Left ventricle myocardium inferior (tissue), 1 donor: ENCODE data around the gene VPS13D. TPM values are rescaled to one million over a fixed set of nuclear protein-coding genes. Genes with fewer than 3 reads are reported as not detected.

Experiments
- DNase-seq: peaks from one replicate; pipeline ENCODE4 v3.0.0-alpha.2; 2020
- H3K27ac ChIP-seq: fragments of 200-600 bp; replicated peaks from 2 replicates; pipeline ENCODE4 v1.8.0; 2021
- H3K27me3 ChIP-seq: fragments of 200-600 bp; 2 replicates; pipeline ENCODE4 v1.8.0; 2021; ENCODE audit warnings: low read depth
- H3K36me3 ChIP-seq: fragments of 200-600 bp; 2 replicates; pipeline ENCODE4 v1.8.0; 2021
- H3K4me1 ChIP-seq: fragments of 200-600 bp; 2 replicates; pipeline ENCODE4 v1.8.0; 2021
- H3K4me3 ChIP-seq: fragments of 200-600 bp; 2 replicates; pipeline ENCODE4 v1.8.0; 2021; ENCODE audit warnings: mild to moderate bottlenecking, moderate library complexity
- H3K9me3 ChIP-seq: fragments of 200-600 bp; replicated peaks from 2 replicates; pipeline ENCODE4 v1.8.0; 2021
- intact Hi-C: fragments of 100-400 bp; cut with micrococcal nuclease; formaldehyde crosslinking; loops from one replicate; pipeline ENCODE4 v1.11.0; 2022
- total RNA-seq: library from RNA; stranded (reverse); fragmentation: NEBNext Ultra II Directional; extraction: Animal tissue kit (Norgen Biotek cat#: 25700); gene quantifications from one replicate; pipeline ENCODE4 v1.2.1, GENCODE V29; 2021
- TF ChIP-seq, protein P1 (sequence below): fragments of 200-600 bp; IDR thresholded peaks from 2 replicates; pipeline ENCODE4 v1.8.0; 2021; ENCODE audit warnings: antibody characterized with exemption, mild to moderate bottlenecking, borderline replicate concordance
- donor health status: DM: no; HTN: yes; CAD: no; lungs with severe emphysema.

Gene VPS13D
- total RNA-seq, 1 donor from 2014 or later: 71.6 TPM

DNA sequence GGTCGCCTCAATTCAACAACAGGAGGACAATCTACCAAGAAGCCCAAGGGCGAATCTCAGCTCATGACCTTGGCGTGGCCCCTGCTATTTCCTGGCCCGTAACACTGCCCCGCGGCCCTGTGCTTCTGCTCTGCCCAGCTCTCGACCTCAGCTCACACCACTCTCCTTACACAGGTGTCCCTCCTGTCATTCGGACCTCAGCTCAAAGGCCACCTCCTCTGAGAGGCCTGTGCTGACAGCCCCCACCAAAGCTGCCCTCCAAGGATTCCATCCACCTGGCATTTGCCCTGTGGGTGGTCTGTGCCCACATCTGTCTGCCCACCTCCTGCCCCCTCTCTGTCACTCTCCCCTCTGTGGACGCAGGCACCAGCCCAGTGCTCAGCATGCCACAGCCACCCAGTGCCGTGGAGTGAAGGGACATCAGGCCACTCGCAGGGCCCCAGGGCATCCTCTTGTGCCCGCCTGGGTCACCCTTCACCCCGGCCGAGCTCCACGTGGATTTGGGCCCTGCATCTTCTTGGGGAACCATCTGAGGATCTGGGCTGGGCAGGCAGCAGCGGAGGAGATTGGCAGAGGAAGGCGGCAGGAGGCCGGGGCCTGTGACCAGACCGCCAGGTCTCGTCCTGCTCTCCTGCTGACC, 317.9 kb downstream of the VPS13D start:
- DNase-seq: no peak
- no peaks in the 10 kb centered on the region for H3K9me3 ChIP-seq
- no peak overlapping the region for H3K4me3 ChIP-seq
- H3K4me1 ChIP-seq: peaks cover 58% of the 10 kb centered on the region
- peak overlapping the region; percentile 74 for H3K27ac ChIP-seq
- intact Hi-C loops: no loop called here
- H3K27me3 ChIP-seq: no peaks in the 10 kb centered on the region
- no peaks in the 10 kb centered on the region for H3K36me3 ChIP-seq
- TF ChIP-seq, protein P1, sequence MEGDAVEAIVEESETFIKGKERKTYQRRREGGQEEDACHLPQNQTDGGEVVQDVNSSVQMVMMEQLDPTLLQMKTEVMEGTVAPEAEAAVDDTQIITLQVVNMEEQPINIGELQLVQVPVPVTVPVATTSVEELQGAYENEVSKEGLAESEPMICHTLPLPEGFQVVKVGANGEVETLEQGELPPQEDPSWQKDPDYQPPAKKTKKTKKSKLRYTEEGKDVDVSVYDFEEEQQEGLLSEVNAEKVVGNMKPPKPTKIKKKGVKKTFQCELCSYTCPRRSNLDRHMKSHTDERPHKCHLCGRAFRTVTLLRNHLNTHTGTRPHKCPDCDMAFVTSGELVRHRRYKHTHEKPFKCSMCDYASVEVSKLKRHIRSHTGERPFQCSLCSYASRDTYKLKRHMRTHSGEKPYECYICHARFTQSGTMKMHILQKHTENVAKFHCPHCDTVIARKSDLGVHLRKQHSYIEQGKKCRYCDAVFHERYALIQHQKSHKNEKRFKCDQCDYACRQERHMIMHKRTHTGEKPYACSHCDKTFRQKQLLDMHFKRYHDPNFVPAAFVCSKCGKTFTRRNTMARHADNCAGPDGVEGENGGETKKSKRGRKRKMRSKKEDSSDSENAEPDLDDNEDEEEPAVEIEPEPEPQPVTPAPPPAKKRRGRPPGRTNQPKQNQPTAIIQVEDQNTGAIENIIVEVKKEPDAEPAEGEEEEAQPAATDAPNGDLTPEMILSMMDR: no peak

DNA sequence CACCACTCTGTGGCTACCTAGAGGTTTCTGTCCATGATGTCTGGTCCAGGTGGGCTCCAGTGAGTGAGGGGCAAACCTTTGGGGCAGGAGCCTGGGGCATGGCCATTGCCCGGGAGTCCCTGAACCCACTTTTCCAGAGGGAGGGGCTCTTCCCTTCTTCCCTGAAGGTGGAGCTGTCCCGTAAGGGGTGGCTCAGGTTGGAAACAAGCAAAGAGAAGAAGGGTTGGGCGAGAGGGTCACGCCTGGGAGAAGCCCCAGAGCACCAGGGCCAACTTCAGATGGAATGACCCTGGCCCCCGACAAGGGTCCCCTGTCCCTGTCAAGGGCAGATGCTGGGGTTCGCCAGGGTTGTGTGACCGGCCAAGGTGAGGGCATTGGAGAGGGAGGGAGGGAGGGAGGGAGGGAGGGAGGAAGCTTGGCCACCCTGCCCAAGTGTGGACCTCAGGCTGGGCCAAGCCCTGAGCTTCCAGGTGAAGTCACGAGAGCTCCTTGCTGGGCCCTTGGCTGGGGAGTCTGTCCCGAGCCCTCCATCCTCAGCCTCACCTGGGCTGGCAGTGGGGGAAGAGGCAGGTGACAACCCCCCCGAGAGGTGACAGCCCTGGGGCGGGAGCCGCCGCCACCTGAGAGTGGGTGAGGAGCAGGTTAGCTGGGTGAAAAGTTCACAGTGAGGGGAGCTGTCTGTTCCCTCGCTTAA, 318.6 kb downstream of the VPS13D start:
- H3K4me3 ChIP-seq: no peak overlapping the region
- TF ChIP-seq, protein P1: no peak
- H3K9me3 ChIP-seq: no peaks in the 10 kb centered on the region
- peaks cover 65% of the 10 kb centered on the region for H3K4me1 ChIP-seq
- no peaks in the 10 kb centered on the region for H3K36me3 ChIP-seq
- intact Hi-C loops: no loop called here
- no peaks in the 10 kb centered on the region for H3K27me3 ChIP-seq
- no peak for DNase-seq
- peak overlapping the region; percentile 74 for H3K27ac ChIP-seq

DNA sequence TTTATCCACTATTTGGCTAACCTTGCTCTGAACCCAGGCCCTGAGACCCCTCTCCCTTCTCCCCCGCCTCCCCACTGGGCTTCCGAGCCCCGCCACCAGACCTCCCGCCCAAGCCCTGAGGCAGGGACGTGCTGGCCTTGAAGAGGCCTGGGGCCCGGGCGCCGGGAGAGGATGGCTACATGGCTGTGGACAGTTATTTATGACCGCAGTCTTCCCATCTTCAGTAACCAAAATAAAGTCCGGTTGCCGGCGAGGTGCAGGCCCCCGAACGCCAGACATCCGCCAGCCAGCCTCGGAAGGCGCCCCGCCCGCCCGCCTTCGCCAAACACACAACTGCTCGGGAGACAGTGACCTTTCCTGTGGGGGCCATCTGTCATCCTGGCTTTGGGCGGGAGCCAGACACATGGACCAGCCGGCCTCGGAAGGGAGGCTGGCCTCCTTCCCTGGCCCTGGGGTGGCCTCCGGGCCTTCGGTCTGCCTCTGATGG, 319.2 kb downstream of the VPS13D start:
- intact Hi-C loops: no loop called here
- DNase-seq: peak; percentile 58
- TF ChIP-seq, protein P1: no peak
- peaks cover 71% of the 10 kb centered on the region for H3K4me1 ChIP-seq
- H3K9me3 ChIP-seq: no peaks in the 10 kb centered on the region
- no peaks in the 10 kb centered on the region for H3K27me3 ChIP-seq
- H3K36me3 ChIP-seq: no peaks in the 10 kb centered on the region
- H3K4me3 ChIP-seq: no peak overlapping the region
- H3K27ac ChIP-seq: peak overlapping the region; percentile 74

DNA sequence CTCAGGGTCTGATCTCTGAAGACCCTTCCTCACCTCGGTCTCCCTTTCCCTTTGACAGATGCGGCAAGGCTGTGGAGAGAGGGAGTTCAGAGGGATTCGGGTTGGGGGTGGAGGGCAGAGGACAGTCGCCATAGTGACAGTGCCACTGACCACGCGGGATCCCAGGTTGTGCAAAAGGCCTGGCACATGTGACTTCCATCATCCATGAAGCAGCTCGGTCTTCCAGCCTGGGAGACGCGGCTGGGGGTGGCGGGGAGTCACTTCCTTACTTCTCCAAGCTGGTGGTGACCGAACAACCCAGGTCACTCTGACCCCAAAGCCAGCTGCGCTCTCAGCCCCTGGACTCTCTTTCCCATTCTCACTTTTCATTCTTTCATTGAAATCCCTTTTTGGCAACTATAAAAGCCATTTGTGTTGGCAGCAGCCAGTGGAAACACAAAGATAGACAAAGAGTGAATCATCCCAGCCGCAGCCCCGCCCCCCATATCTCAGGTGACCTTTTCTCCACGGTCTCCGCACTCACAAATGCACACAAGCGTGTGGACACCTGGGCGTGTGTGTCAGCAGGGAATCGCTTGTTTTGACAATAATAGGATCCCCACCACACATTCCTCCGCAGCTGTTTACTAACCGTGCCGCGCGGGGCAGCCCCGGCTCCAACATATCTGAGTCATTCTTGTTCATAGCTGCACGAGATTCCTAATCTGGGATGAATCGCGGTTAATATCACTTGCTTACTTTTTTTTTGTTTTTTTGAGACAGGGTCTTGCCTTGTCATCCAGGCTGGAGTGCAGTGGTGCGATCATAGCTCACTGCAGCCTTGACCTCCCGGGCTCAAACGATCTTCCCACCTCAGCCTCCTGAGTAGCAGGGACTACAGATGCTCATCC, 319.9 kb downstream of the VPS13D start:
- intact Hi-C loops: no loop called here
- TF ChIP-seq, protein P1: no peak
- Histone ChIP-seq H3K27me3 (no peaks in the 10 kb centered on the region), H3K36me3 (no peaks in the 10 kb centered on the region), H3K4me1 (peaks cover 73% of the 10 kb centered on the region), H3K4me3 (no peak overlapping the region), H3K9me3 (no peaks in the 10 kb centered on the region), H3K27ac (peak overlapping the region; percentile 74)
- peak; percentile 68 for DNase-seq

DNA sequence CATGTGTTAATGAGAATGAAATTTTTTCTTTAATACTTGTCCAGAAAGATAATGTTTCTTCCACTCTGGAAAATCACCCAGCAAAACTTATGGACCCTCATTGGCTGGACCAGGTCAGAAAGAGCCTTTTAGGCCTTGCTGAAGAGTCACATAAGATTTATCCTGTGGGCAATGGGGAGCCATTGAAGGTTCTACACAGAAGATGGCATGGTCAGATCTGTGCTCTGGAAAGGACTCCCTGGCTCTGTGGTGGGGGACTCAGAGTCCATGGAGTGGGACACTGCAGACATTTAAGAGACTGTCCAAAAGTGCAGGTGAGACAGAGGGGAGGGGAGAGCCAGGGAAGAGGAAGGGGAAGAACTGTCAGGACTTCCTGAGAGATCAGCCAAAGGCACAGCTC, 321.8 kb downstream of the VPS13D start:
- TF ChIP-seq, protein P1: no peak
- H3K27ac ChIP-seq: peak overlapping the region; percentile 87
- H3K9me3 ChIP-seq: no peaks in the 10 kb centered on the region
- DNase-seq: no peak
- H3K27me3 ChIP-seq: no peaks in the 10 kb centered on the region
- peaks cover 75% of the 10 kb centered on the region for H3K4me1 ChIP-seq
- intact Hi-C loops: no loop called here
- no peak overlapping the region for H3K4me3 ChIP-seq
- H3K36me3 ChIP-seq: no peaks in the 10 kb centered on the region
